NCI-H1436 (cell line): ENCODE data around the gene TSSK2.

Source experiments
- DNase-seq: peaks from one replicate; lab custom pipeline; 2025; lab: John Stamatoyannopoulos, UW

TSSK2 gene

GRCh38 chr22:19125011-19125410 lies 6.1 kb upstream of the TSSK2 start:
- DNase-seq: no peak

- DNase-seq: no peak
Measured at GRCh38 chr22:19125474-19126308, 5.4 kb upstream of the TSSK2 start.

DNA sequence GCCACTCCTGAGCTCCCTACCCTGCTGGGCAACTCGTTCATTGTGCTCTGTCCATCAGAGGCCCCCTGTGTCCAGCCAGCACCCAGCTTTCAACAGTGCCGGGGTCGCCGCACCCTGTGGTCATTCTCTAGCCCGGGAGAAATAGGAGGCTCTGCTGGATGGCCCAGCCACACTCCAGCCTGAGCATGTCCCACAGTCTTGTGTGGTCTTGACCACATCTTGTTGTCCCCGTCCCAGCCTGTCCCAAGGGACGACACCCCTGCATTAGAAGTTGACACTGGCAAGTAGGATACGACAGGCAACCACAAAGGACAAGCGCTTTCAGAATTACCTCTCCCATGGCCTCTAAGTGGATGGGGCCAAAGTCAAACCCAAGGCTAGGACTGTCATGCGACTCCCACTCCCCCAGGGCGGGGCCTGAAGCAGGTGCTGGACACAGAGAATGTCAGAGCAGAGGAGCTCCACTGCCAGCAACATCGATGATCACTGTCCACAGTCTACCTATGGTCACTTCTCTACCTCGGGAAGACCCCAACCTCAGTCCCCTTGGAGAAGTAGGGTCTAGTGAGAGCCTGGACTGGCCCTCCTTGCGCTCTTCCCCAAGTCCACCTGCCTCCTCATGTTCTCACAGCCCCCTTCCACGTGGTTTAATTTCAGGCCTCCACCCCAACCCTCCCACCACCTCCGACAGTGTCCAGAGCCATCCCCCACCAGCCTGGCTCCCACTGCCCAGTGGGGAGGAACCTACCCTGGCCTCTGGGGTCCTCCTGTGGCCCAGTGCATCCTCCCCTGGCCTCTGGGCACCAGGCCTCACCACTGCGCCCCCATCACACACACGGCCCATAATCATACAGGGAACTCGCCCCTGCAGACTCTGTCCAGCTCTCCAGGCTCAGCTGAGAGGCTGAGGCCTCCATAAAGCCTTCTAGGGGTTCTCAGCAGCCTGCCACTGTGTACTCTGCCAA lies 4.5 kb upstream of the TSSK2 start:
- DNase-seq: no peak

DNA sequence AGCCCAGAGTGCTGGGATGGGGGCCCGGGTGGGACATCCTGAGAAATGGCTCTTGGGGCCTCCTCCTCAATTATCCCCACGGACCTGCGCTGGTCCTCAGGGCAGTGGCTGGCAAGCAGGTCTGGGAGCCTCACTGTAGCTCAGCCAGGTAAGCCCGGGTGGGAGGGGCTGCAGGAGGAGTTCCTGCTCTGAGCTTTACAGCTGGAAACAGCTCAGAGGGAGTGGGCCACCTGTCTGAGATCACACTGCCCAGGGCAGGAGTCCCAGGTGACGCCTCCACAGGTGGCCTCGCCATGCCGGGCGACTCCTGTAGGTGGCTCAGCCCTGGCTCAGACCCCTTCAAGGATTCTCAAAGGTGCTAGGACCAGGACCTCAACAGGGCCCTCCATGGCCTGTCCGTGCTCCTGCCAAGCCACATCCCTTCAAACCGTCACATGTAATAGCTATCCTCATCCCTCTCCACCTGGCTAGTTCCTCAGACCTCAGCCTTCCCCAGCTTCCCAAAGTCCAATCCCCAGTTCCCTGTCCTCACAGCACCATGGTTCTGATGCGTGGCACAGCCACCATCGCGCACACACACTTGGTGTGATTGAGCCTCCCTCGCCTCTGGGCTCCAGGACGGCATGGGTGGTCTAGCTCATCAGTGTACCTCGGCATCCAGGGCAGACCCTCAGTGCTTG lies 3.6 kb upstream of the TSSK2 start:
- DNase-seq: no peak

DNA sequence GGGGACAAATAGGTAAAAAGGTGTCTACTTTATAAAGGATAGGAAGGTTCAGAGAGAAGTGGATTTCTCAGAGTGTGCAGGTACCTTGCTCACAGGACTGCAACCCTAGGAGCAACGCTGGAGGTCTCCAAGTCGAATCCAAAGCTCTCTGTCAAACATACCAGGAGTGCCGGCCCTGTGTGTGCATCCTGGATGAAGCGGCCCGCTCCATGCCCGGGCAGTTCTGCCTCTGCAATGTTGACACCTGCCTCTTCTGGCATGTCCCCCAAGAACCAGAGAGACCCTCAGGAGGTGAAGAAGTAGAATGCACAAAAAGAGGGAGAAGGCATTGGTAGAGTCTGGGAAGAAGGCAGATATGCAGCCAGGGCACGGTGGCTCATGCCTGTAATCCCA lies 3.1 kb upstream of the TSSK2 start:
- DNase-seq: no peak

GRCh38 chr22:19128946-19129727 lies 2.0 kb upstream of the TSSK2 start:
- no peak for DNase-seq

GRCh38 chr22:19129871-19130270 lies 1.2 kb upstream of the TSSK2 start:
- DNase-seq: no peak

DNA sequence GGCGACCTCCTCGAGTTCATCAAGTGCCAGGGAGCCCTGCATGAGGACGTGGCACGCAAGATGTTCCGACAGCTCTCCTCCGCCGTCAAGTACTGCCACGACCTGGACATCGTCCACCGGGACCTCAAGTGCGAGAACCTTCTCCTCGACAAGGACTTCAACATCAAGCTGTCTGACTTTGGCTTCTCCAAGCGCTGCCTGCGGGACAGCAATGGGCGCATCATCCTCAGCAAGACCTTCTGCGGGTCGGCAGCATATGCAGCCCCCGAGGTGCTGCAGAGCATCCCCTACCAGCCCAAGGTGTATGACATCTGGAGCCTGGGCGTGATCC lies 542 bp downstream of the TSSK2 start:
- no peak for DNase-seq

GRCh38 chr22:19132153-19132552 lies 1.0 kb downstream of the TSSK2 start:
- no peak for DNase-seq

GRCh38 chr22:19132693-19133400 lies 1.7 kb downstream of the TSSK2 start:
- no peak for DNase-seq

DNA sequence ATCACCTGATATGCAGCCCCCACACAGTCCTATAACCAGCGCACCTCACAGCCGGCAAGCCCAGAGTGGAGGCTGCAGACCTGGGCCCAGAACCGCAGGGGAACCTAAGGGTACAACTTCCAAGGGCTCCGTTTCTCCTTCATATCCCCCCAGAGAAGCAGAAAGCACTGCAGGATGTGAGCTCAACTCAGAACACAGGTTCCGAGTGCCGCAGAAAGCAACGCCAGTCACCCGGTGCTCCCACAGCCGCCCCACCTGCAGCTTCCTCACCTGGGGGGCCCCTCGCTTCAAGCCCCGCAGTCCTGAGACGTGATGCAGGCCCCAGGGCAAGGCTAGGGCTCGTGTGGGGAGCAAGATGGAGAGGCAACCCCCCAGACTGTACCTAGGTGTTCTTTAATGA lies 2.5 kb downstream of the TSSK2 start:
- DNase-seq: no peak

GRCh38 chr22:19134176-19134831 lies 3.2 kb downstream of the TSSK2 start:
- no peak for DNase-seq

DNA sequence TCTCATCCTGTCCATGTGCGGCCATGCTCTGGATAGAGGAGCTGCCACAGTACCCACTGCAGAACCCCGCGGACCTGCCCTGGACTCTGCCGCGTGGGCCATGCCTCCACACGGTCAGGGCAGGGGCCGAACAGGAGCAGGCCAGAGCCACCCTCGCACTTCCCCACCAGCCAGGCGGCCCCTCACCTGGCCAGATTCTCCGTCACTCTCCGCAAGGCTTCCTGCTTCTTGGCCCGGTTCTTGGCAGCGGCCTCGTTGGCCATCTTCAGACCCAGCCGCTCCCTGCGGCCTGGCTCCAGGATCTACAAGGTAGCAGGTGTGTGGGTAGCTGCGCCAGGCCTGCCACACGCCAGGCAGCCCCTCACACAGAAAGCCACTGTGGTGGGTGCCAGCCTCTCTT lies 3.8 kb downstream of the TSSK2 start:
- DNase-seq: no peak

DNA sequence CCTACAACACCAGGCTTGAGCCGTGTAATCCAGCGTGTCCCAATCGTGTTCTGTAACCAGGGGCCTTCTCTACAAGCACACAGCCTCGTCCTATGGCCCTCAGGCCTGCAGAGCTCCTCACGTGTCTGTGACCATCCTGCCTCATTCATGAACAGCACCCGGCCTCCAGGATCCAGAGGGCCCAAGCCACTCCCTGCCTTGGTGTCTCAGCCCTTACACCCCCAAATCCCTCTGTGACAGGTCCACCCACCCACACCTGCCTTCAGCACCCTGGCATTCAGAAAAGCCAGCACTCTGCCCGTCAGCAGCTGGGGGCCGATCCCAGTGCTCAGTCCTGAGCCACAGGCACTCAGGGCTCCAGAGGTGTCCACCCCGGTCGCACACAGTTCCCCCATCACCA lies 5.8 kb downstream of the TSSK2 start:
- DNase-seq: no peak

- no peak for DNase-seq
Measured at GRCh38 chr22:19137384-19138216, 6.5 kb downstream of the TSSK2 start.

DNA sequence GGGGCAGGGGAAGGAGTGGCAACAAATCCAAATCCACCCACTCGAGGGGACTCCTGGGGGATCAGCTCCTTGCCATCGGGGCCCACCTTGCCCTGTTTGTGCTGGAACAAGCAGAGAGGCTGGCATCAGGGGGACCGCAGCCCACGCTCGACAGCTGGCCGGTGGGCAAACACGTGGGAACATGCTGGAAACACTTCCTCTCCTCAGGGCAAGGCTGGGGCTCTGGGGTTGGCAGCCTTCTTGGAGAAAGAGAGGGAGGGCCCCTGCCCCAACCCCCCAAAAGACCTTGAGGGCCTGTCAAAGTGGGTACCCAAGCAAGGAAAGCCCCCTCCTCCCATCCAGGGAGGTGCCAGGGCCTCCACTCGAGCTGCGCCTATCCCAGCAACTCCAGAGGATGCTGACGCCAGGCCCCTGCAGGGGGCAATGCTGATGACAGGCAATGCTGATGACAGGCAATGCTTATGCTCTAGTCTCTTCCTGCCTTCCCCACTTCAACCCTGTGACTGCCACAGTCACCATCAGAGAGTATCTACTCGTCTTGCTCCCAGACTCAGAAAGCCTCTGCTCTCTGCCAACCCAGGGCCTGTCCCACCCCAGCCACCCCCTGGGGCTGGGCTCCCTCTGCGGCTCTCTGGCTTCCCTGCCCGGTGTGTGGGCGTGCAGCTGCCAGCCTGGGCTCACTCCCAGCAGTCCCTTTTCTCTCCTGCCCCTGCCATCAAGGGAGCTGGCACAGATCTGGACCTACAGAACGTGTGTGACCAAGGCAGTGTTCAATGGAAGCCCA lies 7.3 kb downstream of the TSSK2 start:
- no peak for DNase-seq

- DNase-seq: no peak
Measured at GRCh38 chr22:19139001-19139356, 7.9 kb downstream of the TSSK2 start.

DNA sequence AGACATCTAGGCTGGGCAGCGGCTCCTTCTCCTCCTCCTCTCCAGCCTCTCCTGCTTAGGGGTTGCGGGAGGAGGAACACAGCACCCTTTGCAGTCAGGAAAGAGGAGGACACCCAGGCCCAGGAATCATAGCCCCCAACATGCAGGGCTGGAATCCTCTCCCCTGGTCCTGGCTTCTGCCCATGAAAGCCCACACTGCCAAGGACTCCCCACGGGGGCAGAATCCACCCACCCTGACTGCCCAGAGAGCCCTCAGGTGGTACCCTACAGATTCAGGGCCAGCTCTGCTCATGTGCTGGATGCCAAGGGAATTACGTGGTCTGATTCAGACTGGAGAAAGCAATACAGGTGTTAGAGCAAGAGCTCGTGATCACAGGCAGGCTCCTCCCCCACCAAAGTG lies 8.9 kb downstream of the TSSK2 start:
- DNase-seq: no peak

- DNase-seq: no peak
Measured at GRCh38 chr22:19142394-19142793, 11.3 kb downstream of the TSSK2 start.
